NK-92 (cell line): ENCODE results near the gene APCDD1.
"Not testable (repeated sequence)": the region's sequence is repeated elsewhere in the genome, so short reads cannot be mapped to it uniquely, and the experiment has no call there.

Experiments
- DNase-seq: peaks from one replicate; lab custom pipeline; 2025; ENCODE audit not compliant: unreplicated experiment; lab: John Stamatoyannopoulos, UW

Gene APCDD1

GRCh38 chr18:10461989-10462388 lies 7.6 kb downstream of the APCDD1 start:
- no peak for DNase-seq

- DNase-seq, result no peak
Observed at GRCh38 chr18:10462597-10462996, 8.2 kb downstream of the APCDD1 start.

- DNase-seq, result no peak
Observed at GRCh38 chr18:10463096-10463495, 8.7 kb downstream of the APCDD1 start.

GRCh38 chr18:10463741-10464140 lies 9.3 kb downstream of the APCDD1 start:
- DNase-seq, result no peak

GRCh38 chr18:10464161-10464648 lies 9.8 kb downstream of the APCDD1 start:
- DNase-seq, result not testable (repeated sequence)

GRCh38 chr18:10465174-10465939 lies 10.9 kb downstream of the APCDD1 start:
- DNase-seq, result no peak

GRCh38 chr18:10470429-10470828 lies 16.0 kb downstream of the APCDD1 start:
- DNase-seq, result no peak

GRCh38 chr18:10471574-10471973 lies 17.1 kb downstream of the APCDD1 start:
- DNase-seq, result no peak

GRCh38 chr18:10473132-10473531 lies 18.7 kb downstream of the APCDD1 start:
- DNase-seq, result no peak

GRCh38 chr18:10474309-10474708 lies 19.9 kb downstream of the APCDD1 start:
- no peak for DNase-seq

- DNase-seq, result no peak
Observed at GRCh38 chr18:10475276-10475653, 20.8 kb downstream of the APCDD1 start.

- DNase-seq, result no peak
Observed at GRCh38 chr18:10475654-10476291, 21.3 kb downstream of the APCDD1 start.

- DNase-seq, result no peak
Observed at GRCh38 chr18:10476338-10476791, 21.9 kb downstream of the APCDD1 start.

GRCh38 chr18:10477121-10477862 lies 22.9 kb downstream of the APCDD1 start:
- no peak for DNase-seq

GRCh38 chr18:10477863-10478260 lies 23.4 kb downstream of the APCDD1 start:
- DNase-seq, result no peak

GRCh38 chr18:10481831-10482230 lies 27.4 kb downstream of the APCDD1 start:
- no peak for DNase-seq

GRCh38 chr18:10482363-10482984 lies 28.0 kb downstream of the APCDD1 start:
- DNase-seq, result no peak

- DNase-seq, result no peak
Observed at GRCh38 chr18:10482985-10483949, 28.8 kb downstream of the APCDD1 start.

- no peak for DNase-seq
Observed at GRCh38 chr18:10485475-10485874, 31.0 kb downstream of the APCDD1 start.

GRCh38 chr18:10486362-10486761 lies 31.9 kb downstream of the APCDD1 start:
- DNase-seq, result no peak
